Measurements from ENCODE around the gene CNFN. TPM values are rescaled to one million over a fixed set of nuclear protein-coding genes. Genes with fewer than 3 reads are reported as not detected.

CNFN gene
- total RNA-seq, 1 experiment from 2014 or later: 7.1 TPM

GRCh38 chr19:42350417-42350816, 39.7 kb downstream of the CNFN start:
- H2BK12ac ChIP-seq (ENCODE audit: insufficient read length, low read depth, low read length): no peak overlapping the region
- H3K9me3 ChIP-seq (ENCODE audit: control insufficient read depth, low read depth, low read length): no peaks in the 10 kb centered on the region
- TF ChIP-seq CTCF (conservative IDR thresholded peaks at IDR 0.05): no peak
- no peak overlapping the region; a peak in 1 of 7 replicates for H3K27ac Mint-ChIP-seq
- no peak overlapping the region for H3K4me2 ChIP-seq (ENCODE audit: insufficient read depth, insufficient read length, low read length)
- H2AK5ac ChIP-seq (ENCODE audit: insufficient read length, low read length): no peak overlapping the region
- H4K8ac ChIP-seq (replicated peaks; ENCODE audit: insufficient read length, low read depth, low read length): no peak overlapping the region
- no peak overlapping the region for H3K56ac ChIP-seq (ENCODE audit: insufficient read length, low read depth, low read length)
- no peak overlapping the region for H2BK20ac ChIP-seq (ENCODE audit: low read depth, low read length, poor library complexity, severe bottlenecking)
- H3K27ac ChIP-seq (ENCODE audit: insufficient read length, low read depth, low read length): no peak overlapping the region
- H4K5ac ChIP-seq (ENCODE audit: insufficient read length, low read depth, low read length): no peak overlapping the region
- H3K23me2 ChIP-seq (ENCODE audit: insufficient read length, low read depth, low read length, poor library complexity, severe bottlenecking): no peaks in the 10 kb centered on the region
- H3K4ac ChIP-seq (ENCODE audit: low read depth, low read length): no peak overlapping the region
- no peaks in the 10 kb centered on the region for H3K4me1 Mint-ChIP-seq
- H3K4me1 ChIP-seq (ENCODE audit: insufficient read depth, low read length): no peaks in the 10 kb centered on the region
- no peak overlapping the region for H2AFZ ChIP-seq (ENCODE audit: low read length)
- H2BK120ac ChIP-seq (ENCODE audit: low read depth, low read length, poor library complexity, severe bottlenecking): no peak overlapping the region
- peaks cover 3 to 28% (median 17%) of the 10 kb centered on the region in 3 experiments; a peak in 6 of 7 replicates for H3K36me3 Mint-ChIP-seq (ENCODE audit: insufficient read depth in 1 of 3, low read depth in 3 of 3)
- H3K79me1 ChIP-seq (ENCODE audit: insufficient read depth, low read depth, low read length, poor library complexity, severe bottlenecking): no peaks in the 10 kb centered on the region
- no peak overlapping the region for H3K9ac ChIP-seq (ENCODE audit: extremely low read depth, insufficient read length, low read length)
- H3K14ac ChIP-seq (ENCODE audit: insufficient read depth, low read length): no peak overlapping the region
- no peak overlapping the region for H3K18ac ChIP-seq (ENCODE audit: insufficient read length, low read depth, low read length)
- no peaks in the 10 kb centered on the region for H3K79me2 ChIP-seq (ENCODE audit: insufficient read depth, low read length)
- WGBS (ENCODE audit: extremely low coverage, insufficient read length, low lambda C conversion rate): no CpG with 5 or more reads among the region's 3 CpGs
- no peak overlapping the region for H2BK15ac ChIP-seq (ENCODE audit: low read depth, low read length)
- DNase-seq: no peak
- no peak overlapping the region for H3K23ac ChIP-seq (ENCODE audit: insufficient read length, low read depth, low read length)
- no peak overlapping the region for H4K91ac ChIP-seq (ENCODE audit: insufficient read length, low read depth, low read length)
- no peak overlapping the region for H2BK5ac ChIP-seq (ENCODE audit: insufficient read length, low read length)
- H3T11ph ChIP-seq (ENCODE audit: low read length): no peak overlapping the region
- H3K27me3 Mint-ChIP-seq (ENCODE audit: low read depth): no peaks in the 10 kb centered on the region
- no peak overlapping the region for H3K4me3 Mint-ChIP-seq
- no peaks in the 10 kb centered on the region for H4K20me1 ChIP-seq (ENCODE audit: control insufficient read depth, insufficient read depth, insufficient read length)
- H3K27me3 ChIP-seq (ENCODE audit: insufficient read depth, low read length): no peaks in the 10 kb centered on the region
- H3K9me3 Mint-ChIP-seq: no peaks in the 10 kb centered on the region; a peak in 1 of 5 replicates

Measured in H9 (cell line).